OCI-LY3 (cell line): ENCODE results near the gene INTS6.

Experiments used
- EZH2phosphoT487 ChIP-seq: fragments of 200-600 bp; shearing (Covaris generic); IDR thresholded peaks from 2 replicates; pipeline ENCODE4 v1.6.1; 2018; ENCODE audit warnings: antibody characterized with exemption, mixed run types, low read depth
- TF ChIP-seq, protein P1 (sequence below): fragments of 200-600, 300-600 bp; sonication (generic); IDR thresholded peaks from 2 replicates; pipeline ENCODE4 v1.5.1; 2014; ENCODE audit warnings: antibody characterized with exemption, low read length, low read depth

DNA sequence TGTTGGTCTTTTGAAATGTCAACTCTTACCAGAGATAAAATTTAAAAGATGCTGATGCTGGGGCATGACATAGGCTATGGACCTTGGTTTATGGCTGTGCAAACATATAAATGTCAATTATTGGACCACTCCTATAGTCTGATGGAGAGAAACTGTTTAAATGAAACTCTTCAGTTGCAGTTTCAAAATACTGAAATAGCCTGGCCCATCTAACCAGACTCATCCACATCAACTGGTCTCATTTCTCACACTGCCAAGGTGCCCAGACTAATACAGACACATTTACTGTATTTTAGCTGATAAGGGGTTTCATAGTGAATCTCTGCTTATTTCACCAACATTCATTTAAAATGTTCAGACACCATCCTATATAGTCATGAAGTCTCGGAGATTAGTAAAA, 93.5 kb downstream of the INTS6 start:
- TF ChIP-seq, protein P1, sequence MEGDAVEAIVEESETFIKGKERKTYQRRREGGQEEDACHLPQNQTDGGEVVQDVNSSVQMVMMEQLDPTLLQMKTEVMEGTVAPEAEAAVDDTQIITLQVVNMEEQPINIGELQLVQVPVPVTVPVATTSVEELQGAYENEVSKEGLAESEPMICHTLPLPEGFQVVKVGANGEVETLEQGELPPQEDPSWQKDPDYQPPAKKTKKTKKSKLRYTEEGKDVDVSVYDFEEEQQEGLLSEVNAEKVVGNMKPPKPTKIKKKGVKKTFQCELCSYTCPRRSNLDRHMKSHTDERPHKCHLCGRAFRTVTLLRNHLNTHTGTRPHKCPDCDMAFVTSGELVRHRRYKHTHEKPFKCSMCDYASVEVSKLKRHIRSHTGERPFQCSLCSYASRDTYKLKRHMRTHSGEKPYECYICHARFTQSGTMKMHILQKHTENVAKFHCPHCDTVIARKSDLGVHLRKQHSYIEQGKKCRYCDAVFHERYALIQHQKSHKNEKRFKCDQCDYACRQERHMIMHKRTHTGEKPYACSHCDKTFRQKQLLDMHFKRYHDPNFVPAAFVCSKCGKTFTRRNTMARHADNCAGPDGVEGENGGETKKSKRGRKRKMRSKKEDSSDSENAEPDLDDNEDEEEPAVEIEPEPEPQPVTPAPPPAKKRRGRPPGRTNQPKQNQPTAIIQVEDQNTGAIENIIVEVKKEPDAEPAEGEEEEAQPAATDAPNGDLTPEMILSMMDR = no peak
- no peak for TF ChIP-seq EZH2phosphoT487
